ENCODE data around the gene AIFM2.
"Not testable (repeated sequence)": the region's sequence is repeated elsewhere in the genome, so short reads cannot be mapped to it uniquely, and the experiment has no call there.

DNA sequence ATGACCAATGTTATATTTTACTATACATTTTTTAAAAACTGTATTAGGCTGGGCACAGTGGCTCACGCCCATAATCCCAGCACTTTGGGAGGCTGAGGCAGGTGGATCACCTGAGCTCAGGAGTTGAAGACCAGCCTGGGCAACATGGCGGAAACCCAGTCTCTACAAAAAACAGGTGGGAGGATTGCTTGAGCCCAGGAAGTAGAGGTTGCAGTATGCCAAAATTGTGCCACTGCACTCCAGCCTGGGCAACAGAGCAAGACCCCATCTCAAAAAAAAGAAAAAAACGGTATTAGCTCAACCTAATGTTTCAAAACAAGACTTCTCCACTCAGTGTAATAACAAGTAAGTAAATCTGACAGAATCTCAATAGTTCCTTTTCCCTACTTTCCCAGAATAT, 26.7 kb upstream of the AIFM2 start:
- TF ChIP-seq, protein P1, sequence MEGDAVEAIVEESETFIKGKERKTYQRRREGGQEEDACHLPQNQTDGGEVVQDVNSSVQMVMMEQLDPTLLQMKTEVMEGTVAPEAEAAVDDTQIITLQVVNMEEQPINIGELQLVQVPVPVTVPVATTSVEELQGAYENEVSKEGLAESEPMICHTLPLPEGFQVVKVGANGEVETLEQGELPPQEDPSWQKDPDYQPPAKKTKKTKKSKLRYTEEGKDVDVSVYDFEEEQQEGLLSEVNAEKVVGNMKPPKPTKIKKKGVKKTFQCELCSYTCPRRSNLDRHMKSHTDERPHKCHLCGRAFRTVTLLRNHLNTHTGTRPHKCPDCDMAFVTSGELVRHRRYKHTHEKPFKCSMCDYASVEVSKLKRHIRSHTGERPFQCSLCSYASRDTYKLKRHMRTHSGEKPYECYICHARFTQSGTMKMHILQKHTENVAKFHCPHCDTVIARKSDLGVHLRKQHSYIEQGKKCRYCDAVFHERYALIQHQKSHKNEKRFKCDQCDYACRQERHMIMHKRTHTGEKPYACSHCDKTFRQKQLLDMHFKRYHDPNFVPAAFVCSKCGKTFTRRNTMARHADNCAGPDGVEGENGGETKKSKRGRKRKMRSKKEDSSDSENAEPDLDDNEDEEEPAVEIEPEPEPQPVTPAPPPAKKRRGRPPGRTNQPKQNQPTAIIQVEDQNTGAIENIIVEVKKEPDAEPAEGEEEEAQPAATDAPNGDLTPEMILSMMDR (IDR thresholded peaks at IDR 0.05): not testable (repeated sequence)
- not testable (repeated sequence) for TF ChIP-seq POLR2AphosphoS5 (IDR thresholded peaks at IDR 0.05; ENCODE audit: insufficient read depth in 1 of 2, low read depth in 1 of 2); POLR2A (IDR thresholded peaks at IDR 0.05)
